ENCODE data around the gene RALGPS1.

Gene RALGPS1

DNA sequence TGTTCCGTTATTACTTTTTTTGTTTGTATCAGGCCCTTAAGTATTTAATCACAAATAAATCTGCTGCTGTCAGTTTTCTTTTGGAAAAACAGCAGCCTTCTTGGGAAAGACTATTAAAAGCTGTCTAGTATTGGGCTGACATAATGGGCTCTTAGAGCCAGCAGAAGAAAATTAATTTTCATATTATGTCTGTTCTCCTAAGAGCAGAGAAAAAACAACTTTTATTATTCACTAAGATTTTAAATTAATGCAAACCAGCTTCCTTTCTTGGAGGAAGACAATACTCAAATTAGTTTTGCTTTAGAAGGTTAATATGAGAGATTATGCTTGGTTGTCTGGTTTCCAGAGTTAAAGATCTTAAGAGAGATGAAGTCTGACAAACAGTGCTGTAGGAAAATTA lies 319.4 kb downstream of the RALGPS1 start:
- TF ChIP-seq Cebpa-rat (IDR thresholded peaks at IDR 0.05): no peak
- H3K27ac ChIP-seq: no peak overlapping the region

DNA sequence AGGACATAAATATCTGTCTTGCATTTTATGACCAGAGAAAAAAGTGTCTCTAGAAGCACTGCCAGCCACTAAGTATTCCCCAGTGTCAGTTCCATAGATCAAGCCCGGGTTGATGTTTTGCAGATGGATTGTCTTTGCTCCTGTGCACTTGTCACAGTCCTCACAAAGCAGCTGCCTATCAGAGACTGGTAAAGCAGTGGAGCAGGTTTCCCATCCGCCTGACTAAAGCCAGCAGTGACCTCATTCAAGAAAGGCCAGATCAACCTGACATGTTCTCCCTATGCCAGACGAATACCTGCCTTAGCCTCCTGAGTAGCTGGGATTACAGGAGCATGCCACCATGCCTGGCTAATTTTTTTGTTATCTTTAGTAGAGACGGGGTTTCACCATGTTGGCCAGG lies 323.2 kb downstream of the RALGPS1 start:
- no peak for TF ChIP-seq Cebpa-rat (IDR thresholded peaks at IDR 0.05)
- Histone ChIP-seq H3K27me3 (no peaks in the 10 kb centered on the region), H3K27ac (no peak overlapping the region), H3K36me3 (no peaks in the 10 kb centered on the region), H3K4me3 (no peak overlapping the region), H4K20me1 (no peaks in the 10 kb centered on the region), H3K4me1 (no peaks in the 10 kb centered on the region), H3K4me2 (no peak overlapping the region), H3K9ac (no peak overlapping the region), H3K9me3 (replicated peaks in 1 of 11) (no peaks in the 10 kb centered on the region)

More for the DNA sequence above, 319.4 kb downstream of the RALGPS1 start:
- Histone ChIP-seq H3K36me3 (no peaks in the 10 kb centered on the region), H3K9me3 (replicated peaks in 1 of 11) (no peaks in the 10 kb centered on the region), H3K4me2 (no peak overlapping the region), H3K27me3 (no peaks in the 10 kb centered on the region), H3K4me1 (no peaks in the 10 kb centered on the region), H3K9ac (no peak overlapping the region), H4K20me1 (no peaks in the 10 kb centered on the region), H3K4me3 (no peak overlapping the region)

DNA sequence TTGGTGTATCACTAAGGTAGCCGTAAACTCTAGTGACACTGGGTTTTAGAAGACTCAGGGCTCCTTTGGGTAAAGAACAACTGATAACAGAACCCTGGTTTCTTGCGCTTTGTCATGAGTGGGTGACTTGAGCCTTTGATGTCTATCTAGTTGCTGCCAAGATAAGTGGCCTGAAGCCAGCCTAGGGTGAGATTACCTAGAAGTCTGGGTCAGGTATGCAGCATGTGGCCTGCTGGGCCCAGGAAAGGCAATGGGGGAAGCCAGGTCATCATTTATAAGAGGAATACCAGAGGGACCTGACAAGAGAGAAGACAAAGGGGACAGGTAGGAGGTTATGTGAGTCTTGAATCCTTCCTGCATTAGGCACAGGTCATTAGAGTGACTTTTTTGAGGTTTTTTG lies 326.8 kb downstream of the RALGPS1 start:
- H3K4me3 ChIP-seq: no peak overlapping the region
- no peaks in the 10 kb centered on the region for H3K9me3 ChIP-seq (replicated peaks in 1 of 11)
- no peaks in the 10 kb centered on the region for H3K27me3 ChIP-seq
- no peaks in the 10 kb centered on the region for H3K36me3 ChIP-seq
- peaks cover 0 to 11% (median 8%) of the 10 kb centered on the region in 10 experiments; a peak in 14 of 20 replicates for H3K4me1 ChIP-seq
- no peak overlapping the region for H3K9ac ChIP-seq
- H3K4me2 ChIP-seq: no peak overlapping the region
- no peak for TF ChIP-seq Cebpa-rat (IDR thresholded peaks at IDR 0.05)
- no peak overlapping the region for H3K27ac ChIP-seq
- no peaks in the 10 kb centered on the region for H4K20me1 ChIP-seq

DNA sequence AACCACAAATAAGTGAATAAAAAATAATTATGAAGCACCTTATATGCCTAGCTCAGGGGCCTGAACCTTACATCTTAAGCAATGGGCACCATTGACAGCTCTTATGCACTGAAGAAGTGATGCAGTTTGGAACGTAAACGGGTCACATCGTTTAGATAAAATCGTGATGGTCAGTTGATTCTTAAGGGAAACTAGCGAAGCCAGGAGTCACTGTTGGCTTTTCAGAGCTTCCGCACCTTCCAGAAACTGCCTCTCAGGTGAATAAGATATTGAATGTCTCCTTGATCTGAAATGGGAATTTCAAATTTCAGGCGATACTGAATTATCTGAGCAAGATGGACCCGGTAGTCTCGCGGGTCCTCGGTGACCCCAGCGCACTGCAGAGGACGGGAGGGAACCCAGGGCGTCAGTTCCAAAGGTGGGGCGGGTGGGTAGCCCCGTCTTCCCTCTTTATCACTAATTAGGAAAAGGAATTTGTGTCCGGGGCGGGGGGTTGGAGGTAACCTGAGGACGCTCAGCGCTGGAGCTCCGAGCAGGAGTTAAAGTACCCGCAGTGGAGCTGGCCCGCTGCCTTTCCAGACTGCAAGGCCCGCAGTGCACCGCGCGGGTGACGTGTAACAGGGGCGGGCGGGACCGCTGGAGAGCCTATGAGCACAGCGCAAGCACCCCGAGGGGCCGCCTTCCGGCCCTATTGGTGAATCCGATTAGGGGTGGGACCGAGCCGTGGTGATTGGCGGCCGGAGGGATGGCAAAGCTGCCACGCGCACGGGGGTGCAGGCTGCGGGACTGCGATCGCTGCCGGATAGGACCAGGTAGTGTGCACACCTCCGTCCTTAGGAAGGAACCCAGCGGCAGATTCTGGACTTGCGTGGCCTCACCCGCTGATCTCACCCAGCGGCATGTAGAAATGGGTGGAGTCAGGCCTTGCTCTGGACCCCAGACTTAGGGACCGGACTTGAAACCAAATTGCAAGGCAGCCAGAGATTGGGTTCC lies 330.3 kb downstream of the RALGPS1 start:
- H4K20me1 ChIP-seq: no peaks in the 10 kb centered on the region
- peak overlapping the region; percentile 70 to 88 (median 79) for H3K4me2 ChIP-seq
- H3K36me3 ChIP-seq: no peaks in the 10 kb centered on the region
- H3K9ac ChIP-seq: peak overlapping the region; percentile 50 to 74 (median 69)
- no peaks in the 10 kb centered on the region for H3K27me3 ChIP-seq
- TF ChIP-seq Cebpa-rat (IDR thresholded peaks at IDR 0.05): no peak
- peak overlapping the region in 5 of 11 experiments; percentile 33 to 68 (median 39); a peak in 10 of 22 replicates for H3K27ac ChIP-seq
- no peaks in the 10 kb centered on the region for H3K9me3 ChIP-seq (replicated peaks in 1 of 11)
- peak overlapping the region; percentile 54 to 73 (median 62) for H3K4me3 ChIP-seq
- peaks cover 4 to 17% (median 12%) of the 10 kb centered on the region in 10 experiments; a peak in 19 of 20 replicates for H3K4me1 ChIP-seq

DNA sequence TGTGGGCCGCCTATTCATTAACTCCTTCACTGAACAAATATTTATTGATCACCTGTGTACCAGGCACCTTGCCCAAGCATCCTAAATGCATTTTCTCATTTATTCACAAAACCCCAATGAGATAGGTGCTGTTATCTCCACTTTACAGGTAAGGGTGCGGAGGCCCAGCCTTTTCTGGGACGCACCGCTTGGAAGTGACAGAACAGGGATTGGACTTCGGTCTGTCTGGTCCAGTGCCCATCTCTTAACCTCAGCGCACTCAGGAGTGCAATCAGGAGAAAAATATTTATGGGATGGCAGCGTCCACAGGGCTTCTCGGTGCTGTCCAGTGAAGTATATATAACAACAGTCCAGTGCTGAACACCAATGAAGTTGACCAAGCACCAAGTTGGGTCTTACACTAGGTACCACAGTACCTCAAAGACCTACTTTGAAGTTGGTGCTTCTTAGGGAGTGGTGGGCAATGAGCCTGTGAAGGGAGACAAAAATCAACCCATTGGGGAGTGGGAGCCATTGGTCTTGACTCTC lies 331.1 kb downstream of the RALGPS1 start:
- H4K20me1 ChIP-seq: no peaks in the 10 kb centered on the region
- H3K27me3 ChIP-seq: no peaks in the 10 kb centered on the region
- H3K4me1 ChIP-seq: peaks cover 9 to 25% (median 18%) of the 10 kb centered on the region in 10 experiments; a peak in 19 of 20 replicates
- no peak overlapping the region for H3K27ac ChIP-seq
- H3K9me3 ChIP-seq (replicated peaks in 1 of 11): no peaks in the 10 kb centered on the region
- no peak for TF ChIP-seq Cebpa-rat (IDR thresholded peaks at IDR 0.05)
- no peaks in the 10 kb centered on the region for H3K36me3 ChIP-seq
- peak overlapping the region; percentile 54 to 73 (median 62) for H3K4me3 ChIP-seq
- H3K9ac ChIP-seq: peak overlapping the region in 8 of 11 experiments; percentile 50 to 74 (median 70); a peak in 12 of 22 replicates
- peak overlapping the region; percentile 70 to 88 (median 79) for H3K4me2 ChIP-seq

DNA sequence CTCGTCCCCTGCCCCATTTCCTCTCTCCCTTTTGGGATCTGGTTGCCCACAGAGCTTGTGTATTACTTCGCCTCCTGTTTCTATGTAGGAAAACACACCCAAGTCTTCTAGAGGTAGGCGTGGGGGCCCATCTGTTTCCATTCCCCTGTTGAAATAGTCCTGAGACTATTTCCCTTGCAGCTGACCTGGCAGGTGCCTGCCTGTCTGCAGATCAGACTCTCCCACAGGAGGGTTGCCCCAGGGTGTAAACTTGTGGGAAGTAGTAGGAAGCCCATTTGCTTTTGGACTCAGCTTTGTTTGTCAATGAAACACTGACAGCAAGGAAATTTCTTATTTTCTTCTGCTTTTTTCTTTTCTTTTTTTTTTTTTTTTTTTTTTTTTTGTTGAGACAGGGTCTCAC lies 333.7 kb downstream of the RALGPS1 start:
- H3K9me3 ChIP-seq (replicated peaks in 1 of 11): no peaks in the 10 kb centered on the region
- TF ChIP-seq Cebpa-rat (IDR thresholded peaks at IDR 0.05): no peak

DNA sequence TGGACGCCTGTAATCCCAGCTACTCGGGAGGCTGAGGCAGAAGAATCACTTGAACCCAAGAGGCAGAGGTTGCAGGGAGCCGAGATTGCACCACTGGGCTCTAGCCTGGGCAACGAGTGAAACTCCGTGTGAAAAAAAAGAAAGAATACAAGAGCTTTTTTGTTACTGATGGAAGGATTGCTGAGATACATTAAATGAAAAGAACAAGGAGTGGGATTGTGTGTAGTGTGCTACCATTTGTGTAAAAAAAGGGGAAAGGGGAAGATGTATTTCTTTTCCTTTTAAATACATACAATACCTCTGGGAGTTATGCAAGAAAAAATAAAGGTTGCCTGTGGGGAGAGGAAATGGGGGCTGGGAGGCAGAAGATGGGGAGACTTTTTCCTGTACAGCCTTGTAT lies 335.3 kb downstream of the RALGPS1 start:
- peak overlapping the region in 9 of 11 experiments; percentile 33 to 66 (median 58); a peak in 18 of 22 replicates for H3K4me2 ChIP-seq
- H3K4me1 ChIP-seq: peaks cover 9 to 23% (median 15%) of the 10 kb centered on the region in 10 experiments; a peak in 19 of 20 replicates
- H4K20me1 ChIP-seq: no peaks in the 10 kb centered on the region
- H3K27me3 ChIP-seq: no peaks in the 10 kb centered on the region
- H3K4me3 ChIP-seq: no peak overlapping the region
- H3K27ac ChIP-seq: no peak overlapping the region
- no peak overlapping the region for H3K9ac ChIP-seq
- no peak for TF ChIP-seq Cebpa-rat (IDR thresholded peaks at IDR 0.05)
- H3K9me3 ChIP-seq (replicated peaks in 1 of 11): no peaks in the 10 kb centered on the region
- no peaks in the 10 kb centered on the region for H3K36me3 ChIP-seq

More for the DNA sequence above, 333.7 kb downstream of the RALGPS1 start:
- Histone ChIP-seq H3K36me3 (no peaks in the 10 kb centered on the region), H3K27me3 (no peaks in the 10 kb centered on the region), H3K27ac (no peak overlapping the region), H3K4me2 (no peak overlapping the region), H3K4me1 (peaks cover 9 to 27% (median 18%) of the 10 kb centered on the region in 10 experiments; a peak in 19 of 20 replicates), H3K9ac (no peak overlapping the region), H4K20me1 (no peaks in the 10 kb centered on the region), H3K4me3 (no peak overlapping the region)

DNA sequence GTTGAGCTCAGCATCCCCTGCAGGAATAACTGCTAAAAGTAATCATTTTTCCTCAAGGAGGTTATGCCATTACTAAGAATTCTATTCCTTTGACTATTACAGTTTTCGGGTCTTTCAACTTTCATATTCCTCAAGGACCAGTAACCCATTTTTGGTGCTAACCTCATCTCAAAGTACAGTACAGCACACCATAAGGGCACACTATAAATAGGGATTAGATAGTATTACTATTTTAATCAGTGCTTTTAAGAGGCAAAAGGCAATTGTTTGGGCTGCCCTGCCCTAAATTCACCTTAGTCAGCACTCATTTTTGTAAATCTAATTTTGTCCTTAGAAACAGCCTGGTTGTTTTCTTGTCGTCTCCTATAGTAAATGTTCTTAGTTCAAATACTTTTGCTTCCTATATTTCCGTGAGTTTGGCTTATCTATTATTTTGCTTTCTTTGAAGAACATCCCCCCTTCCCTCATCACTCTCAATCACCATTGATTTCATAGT lies 336.4 kb downstream of the RALGPS1 start:
- Histone ChIP-seq H3K4me2 (peak overlapping the region in 1 of 11 experiments; percentile 41; a peak in 1 of 22 replicates), H3K4me1 (peaks cover 6 to 17% (median 10%) of the 10 kb centered on the region in 10 experiments; a peak in 18 of 20 replicates), H4K20me1 (no peaks in the 10 kb centered on the region), H3K27me3 (no peaks in the 10 kb centered on the region), H3K9ac (no peak overlapping the region), H3K27ac (no peak overlapping the region), H3K36me3 (no peaks in the 10 kb centered on the region), H3K4me3 (no peak overlapping the region), H3K9me3 (replicated peaks in 1 of 11) (no peaks in the 10 kb centered on the region)
- TF ChIP-seq Cebpa-rat (IDR thresholded peaks at IDR 0.05): no peak
